ENCODE data around the gene SSBP4.

DNA sequence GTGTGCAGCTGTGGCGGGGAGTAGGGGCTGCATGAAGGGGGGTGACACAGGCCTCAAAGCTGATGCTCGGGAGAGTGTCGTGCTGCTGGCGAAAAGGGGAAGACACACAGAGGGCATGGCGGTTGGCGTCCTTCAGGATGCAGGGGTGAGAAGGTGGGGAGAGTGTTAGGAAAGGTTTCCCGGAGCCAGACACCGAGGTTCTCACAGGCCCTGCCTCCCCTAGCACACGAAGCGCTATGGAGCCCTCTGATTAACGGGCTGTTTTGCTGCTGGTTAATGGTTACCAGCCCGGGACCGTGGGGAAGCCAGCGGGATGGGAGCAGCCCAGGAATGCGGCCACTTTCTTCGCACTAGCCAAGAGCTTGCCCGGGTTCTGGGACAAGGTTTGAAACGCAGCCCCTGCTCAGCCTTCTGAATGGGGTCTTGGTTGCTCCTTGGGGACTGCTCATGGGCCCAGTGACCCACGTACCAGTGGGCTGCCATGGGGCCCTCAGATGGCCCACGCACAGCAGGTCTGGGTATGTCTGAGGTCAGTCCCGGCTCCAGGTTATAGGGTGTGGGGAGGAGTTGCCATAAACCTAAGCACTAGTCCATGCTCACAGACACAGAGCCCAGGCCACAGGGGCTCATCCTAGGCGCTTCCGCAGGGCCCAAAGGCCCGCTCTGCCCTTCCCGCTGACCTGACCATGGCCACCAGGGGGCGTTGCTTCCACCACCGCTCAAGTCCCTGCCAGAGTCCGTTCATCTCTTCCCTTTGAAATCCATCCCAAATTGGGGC, 50.1 kb downstream of the SSBP4 start:
- TF ChIP-seq, protein P1, sequence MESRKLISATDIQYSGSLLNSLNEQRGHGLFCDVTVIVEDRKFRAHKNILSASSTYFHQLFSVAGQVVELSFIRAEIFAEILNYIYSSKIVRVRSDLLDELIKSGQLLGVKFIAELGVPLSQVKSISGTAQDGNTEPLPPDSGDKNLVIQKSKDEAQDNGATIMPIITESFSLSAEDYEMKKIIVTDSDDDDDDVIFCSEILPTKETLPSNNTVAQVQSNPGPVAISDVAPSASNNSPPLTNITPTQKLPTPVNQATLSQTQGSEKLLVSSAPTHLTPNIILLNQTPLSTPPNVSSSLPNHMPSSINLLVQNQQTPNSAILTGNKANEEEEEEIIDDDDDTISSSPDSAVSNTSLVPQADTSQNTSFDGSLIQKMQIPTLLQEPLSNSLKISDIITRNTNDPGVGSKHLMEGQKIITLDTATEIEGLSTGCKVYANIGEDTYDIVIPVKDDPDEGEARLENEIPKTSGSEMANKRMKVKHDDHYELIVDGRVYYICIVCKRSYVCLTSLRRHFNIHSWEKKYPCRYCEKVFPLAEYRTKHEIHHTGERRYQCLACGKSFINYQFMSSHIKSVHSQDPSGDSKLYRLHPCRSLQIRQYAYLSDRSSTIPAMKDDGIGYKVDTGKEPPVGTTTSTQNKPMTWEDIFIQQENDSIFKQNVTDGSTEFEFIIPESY (IDR thresholded peaks at IDR 0.05): no peak
- TF ChIP-seq, protein P2, sequence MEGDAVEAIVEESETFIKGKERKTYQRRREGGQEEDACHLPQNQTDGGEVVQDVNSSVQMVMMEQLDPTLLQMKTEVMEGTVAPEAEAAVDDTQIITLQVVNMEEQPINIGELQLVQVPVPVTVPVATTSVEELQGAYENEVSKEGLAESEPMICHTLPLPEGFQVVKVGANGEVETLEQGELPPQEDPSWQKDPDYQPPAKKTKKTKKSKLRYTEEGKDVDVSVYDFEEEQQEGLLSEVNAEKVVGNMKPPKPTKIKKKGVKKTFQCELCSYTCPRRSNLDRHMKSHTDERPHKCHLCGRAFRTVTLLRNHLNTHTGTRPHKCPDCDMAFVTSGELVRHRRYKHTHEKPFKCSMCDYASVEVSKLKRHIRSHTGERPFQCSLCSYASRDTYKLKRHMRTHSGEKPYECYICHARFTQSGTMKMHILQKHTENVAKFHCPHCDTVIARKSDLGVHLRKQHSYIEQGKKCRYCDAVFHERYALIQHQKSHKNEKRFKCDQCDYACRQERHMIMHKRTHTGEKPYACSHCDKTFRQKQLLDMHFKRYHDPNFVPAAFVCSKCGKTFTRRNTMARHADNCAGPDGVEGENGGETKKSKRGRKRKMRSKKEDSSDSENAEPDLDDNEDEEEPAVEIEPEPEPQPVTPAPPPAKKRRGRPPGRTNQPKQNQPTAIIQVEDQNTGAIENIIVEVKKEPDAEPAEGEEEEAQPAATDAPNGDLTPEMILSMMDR (IDR thresholded peaks at IDR 0.05; ENCODE audit: low read depth, low read length, missing input control): peak; percentile 82
- TF ChIP-seq TAF1 (conservative IDR thresholded peaks at IDR 0.05) (no peak), GABPA (IDR thresholded peaks at IDR 0.05 in 1 of 2, conservative IDR thresholded peaks at IDR 0.05 in 1 of 2) (no peak), RXRA (IDR thresholded peaks at IDR 0.05) (peak in 1 of 2 donors; percentile 24), REST (IDR thresholded peaks at IDR 0.05) (no peak), YY1 (IDR thresholded peaks at IDR 0.05) (peak; percentile 56), FOXA1 (IDR thresholded peaks at IDR 0.05) (no peak), SP1 (IDR thresholded peaks at IDR 0.05) (peak; percentile 46), JUND (IDR thresholded peaks at IDR 0.05) (no peak)
